AG04449 (cell line): ENCODE data around the gene KDM4F.

Experiments
- CTCF ChIA-PET: fragments of 350-600 bp; formaldehyde crosslinking; extraction: SDS; loops from one replicate; lab custom pipeline; 2021; ENCODE audit warnings: antibody characterized with exemption; lab: Yijun Ruan, JAX
- POLR2A ChIA-PET: fragments of 400-600, 350-600 bp; formaldehyde crosslinking; extraction: SDS; loops from one replicate; lab custom pipeline; 2020; ENCODE audit warnings: antibody characterized with exemption, inconsistent platforms; lab: Yijun Ruan, JAX
- DNase-seq: peaks from one replicate; pipeline ENCODE4 v3.0.0-alpha.2; 2010; ENCODE audit warnings: low read depth, low spot score
- H3K4me3 ChIP-seq: 2 replicates; pipeline ENCODE4 v1.5.1; 2011; ENCODE audit warnings: low read depth, mild to moderate bottlenecking, control low read depth, low read length
- TF ChIP-seq, protein P1 (sequence below): IDR thresholded peaks from one replicate; pipeline ENCODE4 v1.5.1; 2011; ENCODE audit warnings: mild to moderate bottlenecking, moderate library complexity, low read length, control low read depth, inconsistent platforms; ENCODE audit not compliant: insufficient read depth; ENCODE audit errors: missing control alignments

The KDM4F gene

DNA sequence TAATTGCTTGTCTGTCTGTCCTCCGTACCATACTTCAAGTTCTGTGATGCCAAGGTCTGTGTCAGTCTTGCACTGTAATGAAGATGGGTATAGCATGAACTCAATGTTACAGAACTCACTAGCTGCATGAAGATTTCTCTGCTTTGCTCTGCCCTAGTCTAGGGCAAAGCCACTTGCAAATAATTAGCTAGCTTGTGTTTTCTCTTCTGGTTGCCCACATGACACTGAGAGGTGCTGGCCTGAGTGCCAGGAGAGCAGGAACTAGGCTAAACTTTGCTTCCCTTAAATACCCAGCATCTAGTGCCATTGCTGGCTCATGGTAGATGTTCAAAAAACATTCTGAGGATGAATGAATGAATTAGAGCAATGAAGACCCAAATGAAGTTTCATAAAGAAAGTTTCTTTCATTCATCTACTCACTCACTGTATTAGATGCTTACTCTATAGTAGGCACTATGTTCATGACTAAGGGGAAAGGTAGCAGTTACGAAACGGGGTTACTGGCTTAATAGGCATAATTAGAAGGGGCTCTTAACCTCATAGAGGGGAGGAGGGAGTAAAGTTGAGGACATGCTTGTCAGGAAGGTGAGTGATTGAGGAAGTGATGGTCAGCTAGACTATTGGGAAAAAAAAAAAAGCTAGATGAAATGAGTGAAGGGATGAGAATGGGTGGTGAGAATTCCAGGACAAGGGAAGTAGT is 36.0 kb downstream of the KDM4F start:
- POLR2A ChIA-PET = no interaction called here
- TF ChIP-seq, protein P1, sequence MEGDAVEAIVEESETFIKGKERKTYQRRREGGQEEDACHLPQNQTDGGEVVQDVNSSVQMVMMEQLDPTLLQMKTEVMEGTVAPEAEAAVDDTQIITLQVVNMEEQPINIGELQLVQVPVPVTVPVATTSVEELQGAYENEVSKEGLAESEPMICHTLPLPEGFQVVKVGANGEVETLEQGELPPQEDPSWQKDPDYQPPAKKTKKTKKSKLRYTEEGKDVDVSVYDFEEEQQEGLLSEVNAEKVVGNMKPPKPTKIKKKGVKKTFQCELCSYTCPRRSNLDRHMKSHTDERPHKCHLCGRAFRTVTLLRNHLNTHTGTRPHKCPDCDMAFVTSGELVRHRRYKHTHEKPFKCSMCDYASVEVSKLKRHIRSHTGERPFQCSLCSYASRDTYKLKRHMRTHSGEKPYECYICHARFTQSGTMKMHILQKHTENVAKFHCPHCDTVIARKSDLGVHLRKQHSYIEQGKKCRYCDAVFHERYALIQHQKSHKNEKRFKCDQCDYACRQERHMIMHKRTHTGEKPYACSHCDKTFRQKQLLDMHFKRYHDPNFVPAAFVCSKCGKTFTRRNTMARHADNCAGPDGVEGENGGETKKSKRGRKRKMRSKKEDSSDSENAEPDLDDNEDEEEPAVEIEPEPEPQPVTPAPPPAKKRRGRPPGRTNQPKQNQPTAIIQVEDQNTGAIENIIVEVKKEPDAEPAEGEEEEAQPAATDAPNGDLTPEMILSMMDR = no peak

DNA sequence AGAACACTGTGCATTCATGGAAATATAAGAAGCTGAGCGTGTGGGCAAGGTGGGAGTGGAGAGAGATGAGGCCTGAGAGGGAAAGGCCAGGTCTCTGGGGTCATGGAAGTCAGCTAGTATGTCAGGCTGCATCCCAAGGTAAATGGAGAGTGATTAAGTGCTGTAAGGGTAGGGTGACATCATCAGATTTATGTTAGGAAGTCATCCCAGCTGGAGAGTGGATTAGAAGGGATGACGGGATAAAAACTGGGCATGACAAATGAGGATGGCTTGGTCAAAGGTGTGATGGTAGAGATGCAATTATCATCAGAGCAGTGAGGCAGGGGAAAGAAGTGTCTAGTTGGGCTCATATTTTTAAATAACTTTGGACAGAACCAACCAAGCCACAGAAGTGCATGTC is 36.9 kb downstream of the KDM4F start:
- DNase-seq = no peak
- no peak overlapping the region for H3K4me3 ChIP-seq
- CTCF ChIA-PET = interaction anchor here (2.9 to 3.9 kb wide), 2 partner anchors 16 to 19 kb away, joined by 15 to 28 read pairs; partner anchors contain the start of gene SRSF8
- POLR2A ChIA-PET = no interaction called here
- TF ChIP-seq, protein P1 = no peak

More for the DNA sequence above, 36.0 kb downstream of the KDM4F start:
- DNase-seq = no peak
- CTCF ChIA-PET = interaction anchor here (1.4 to 3.9 kb wide), 4 partner anchors 8 to 18 kb away, joined by 5 to 28 read pairs (median 12); partner anchors contain the start of gene SRSF8
- no peak overlapping the region for H3K4me3 ChIP-seq

DNA sequence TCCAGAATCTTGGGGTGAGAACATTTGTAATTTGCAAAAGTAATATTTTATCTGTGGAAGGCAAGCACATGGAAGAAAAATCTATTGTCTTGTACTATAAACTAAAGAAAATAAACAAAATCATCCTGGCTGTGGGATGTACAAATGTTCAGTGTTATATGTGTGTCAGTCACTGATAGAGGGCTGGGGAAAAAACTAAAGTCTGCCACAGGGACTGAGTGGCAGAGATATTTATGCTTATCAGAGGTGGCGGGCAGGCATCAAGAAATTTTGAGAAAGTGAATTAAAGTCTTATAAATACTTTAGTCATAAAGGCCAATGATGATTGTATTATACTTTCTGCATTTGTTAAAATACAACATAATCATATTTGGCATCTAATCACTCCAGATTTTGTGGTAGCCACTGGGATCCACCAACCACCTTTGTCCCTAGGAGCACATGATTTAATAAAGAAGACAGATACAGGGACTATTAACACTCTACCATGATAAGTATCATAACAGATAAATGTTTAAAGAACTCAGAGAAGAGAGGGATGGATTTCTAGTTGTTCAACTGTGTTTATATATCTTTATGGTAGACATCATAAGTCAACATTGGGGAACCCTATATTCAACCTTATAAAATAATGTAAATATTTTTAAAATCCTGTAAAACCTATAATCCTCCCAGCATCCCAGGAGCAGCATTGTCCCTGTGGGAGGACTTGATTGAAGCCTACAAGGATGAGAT is 37.8 kb downstream of the KDM4F start:
- POLR2A ChIA-PET = no interaction called here
- CTCF ChIA-PET = interaction anchor here (1.4 to 3.9 kb wide), 3 partner anchors 14 to 18 kb away, joined by 5 to 28 read pairs (median 6); no protein-coding TSS in a partner anchor
- H3K4me3 ChIP-seq = no peak overlapping the region
- TF ChIP-seq, protein P1 = no peak
- no peak for DNase-seq

DNA sequence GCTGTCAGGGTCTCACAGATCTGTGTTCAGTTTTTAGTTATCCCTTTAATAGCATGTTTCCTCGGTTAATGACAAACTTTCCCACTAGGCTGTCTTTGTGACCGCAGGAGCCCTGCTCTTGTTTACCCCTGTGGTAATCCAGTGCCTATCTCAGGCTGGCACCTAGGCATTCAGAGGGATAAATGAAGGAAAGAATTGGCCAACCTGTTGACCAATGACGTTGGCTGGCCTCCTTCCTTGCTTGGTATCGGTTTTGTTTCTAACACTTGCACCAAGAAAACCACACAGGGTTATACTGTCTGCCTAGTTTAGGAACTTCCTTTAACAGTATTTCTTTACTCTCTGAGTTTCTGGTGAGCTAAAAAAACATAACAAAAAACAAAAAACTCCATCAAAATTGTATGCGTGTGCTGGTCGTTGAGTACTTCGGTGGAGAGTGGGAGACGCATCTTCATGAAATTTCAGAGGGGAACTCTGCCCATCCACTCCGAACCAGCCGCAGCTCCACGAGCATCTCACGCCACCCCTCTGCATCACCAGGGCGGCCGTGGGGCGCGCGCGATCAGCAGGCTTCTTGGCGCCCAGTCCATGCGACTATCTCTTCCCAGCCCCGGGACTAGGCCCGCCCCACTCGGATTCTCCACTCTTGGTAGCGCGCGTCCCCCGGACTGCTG is 39.9 kb downstream of the KDM4F start:
- TF ChIP-seq, protein P1 = no peak
- DNase-seq = no peak
- peak overlapping the region; percentile 71 for H3K4me3 ChIP-seq
- ChIA-PET POLR2A (interaction anchor here (1.2 to 2.5 kb wide), 3 partner anchors 11 to 21 kb away, joined by 3 to 28 read pairs (median 6); partner anchors contain the start of gene SRSF8), CTCF (interaction anchor here (1.0 to 2.9 kb wide), 8 partner anchors 8 to 675 kb away, joined by 3 to 15 read pairs (median 7); partner anchors contain the start of gene SRSF8)

DNA sequence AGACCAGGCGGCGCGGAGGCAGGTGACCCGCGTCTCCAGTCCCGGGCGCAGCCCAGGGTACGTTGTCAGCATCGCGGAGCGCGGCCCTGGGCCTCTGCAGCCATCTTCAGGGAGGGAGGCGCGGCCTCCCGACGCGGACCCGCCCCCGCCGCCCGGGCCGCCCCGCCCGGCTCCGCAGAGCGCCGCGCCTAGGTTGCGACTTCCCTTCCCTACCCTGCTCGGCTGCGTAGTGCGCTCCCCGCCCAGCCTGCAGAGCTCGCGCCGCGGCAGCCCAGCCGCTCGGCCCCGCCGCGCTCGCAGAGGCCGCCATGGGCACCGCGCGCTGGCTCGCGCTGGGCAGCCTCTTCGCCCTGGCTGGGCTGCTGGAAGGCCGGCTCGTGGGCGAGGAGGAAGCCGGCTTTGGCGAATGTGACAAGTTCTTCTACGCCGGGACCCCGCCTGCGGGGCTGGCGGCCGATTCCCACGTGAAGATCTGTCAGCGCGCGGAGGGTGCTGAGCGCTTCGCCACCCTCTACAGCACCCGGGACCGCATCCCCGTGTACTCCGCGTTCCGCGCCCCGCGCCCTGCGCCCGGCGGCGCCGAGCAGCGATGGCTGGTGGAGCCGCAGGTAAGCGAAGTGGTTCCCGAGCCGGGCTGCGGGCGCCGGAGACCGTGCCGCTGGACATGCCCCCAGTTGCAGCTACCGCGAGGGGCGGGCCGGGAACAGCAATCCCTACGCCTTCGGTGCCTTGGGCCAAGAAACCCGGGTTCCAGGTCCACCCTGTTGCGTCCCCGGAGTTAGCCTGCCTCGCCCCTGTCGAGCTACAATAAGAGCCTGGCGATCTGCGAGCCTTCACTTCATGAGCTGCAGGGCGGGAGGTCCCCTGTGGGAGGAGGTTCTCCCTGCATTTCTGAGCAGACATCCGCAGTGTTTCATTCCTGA is 40.7 kb downstream of the KDM4F start, which contains the start of gene ENDOD1:
ENDOD1 (plus strand) TSS at position 227 of the 923 bp plus-strand sequence; CDS start at position 309, 82 bp downstream.
- peak within 1 kb of the TSS; percentile 71 for H3K4me3 ChIP-seq
- POLR2A ChIA-PET = interaction anchor here (0.9 to 2.5 kb wide), 5 partner anchors 11 to 366 kb away, joined by 3 to 28 read pairs (median 5); partner anchors contain the start of gene SRSF8
- TF ChIP-seq, protein P1 = no peak
- CTCF ChIA-PET = interaction anchor here (1.0 to 4.3 kb wide), 15 partner anchors 9 to 675 kb away, joined by 3 to 35 read pairs (median 6); partner anchors contain the start of gene SRSF8
- no peak for DNase-seq
